ENCODE data around the gene STK35.
"Not testable (repeated sequence)": the region's sequence is repeated elsewhere in the genome, so short reads cannot be mapped to it uniquely, and the experiment has no call there.

The STK35 gene

DNA sequence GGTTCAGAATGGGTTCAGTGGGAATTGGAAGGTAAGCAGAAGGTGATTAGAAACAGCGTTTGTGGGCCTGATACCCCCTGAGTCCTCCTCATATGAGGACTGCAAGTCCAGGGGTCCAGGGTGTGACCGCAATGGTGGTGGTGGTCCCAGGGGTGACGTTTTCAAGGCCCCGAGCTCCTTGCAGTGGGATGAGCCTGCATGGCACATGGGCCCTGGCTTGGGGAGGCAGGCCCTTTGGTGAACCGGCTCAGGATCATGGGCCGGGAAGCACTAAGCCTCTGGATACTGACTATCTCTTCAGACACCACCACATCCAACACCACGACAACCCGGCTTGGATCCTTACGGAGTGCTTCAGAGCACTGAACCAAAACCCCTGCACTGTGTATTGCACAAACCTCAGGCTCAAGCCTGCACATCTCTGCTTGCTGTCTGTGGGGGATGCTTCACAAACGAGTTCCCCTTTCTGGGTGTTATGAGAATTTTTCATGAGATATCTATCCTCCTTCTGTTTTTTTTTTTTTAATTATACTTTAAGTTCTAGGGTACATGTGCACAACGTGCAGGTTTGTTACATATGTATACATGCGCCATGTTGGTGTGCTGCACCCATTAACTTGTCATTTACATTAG, 67.9 kb downstream of the STK35 start:
- DNase-seq: no peak
- H3K79me2 ChIP-seq (ENCODE audit: insufficient read depth, low read length): no peaks in the 10 kb centered on the region
- TF ChIP-seq CTCF (IDR thresholded peaks at IDR 0.05; ENCODE audit: borderline replicate concordance, extremely low read depth, low read length, poor library complexity, severe bottlenecking) (no peak), EZH2 (IDR thresholded peaks at IDR 0.05; ENCODE audit: borderline replicate concordance, low read depth, low read length, severe bottlenecking) (no peak)

GRCh38 chr20:2170404-2170803, 68.8 kb downstream of the STK35 start:
- TF ChIP-seq EZH2 (IDR thresholded peaks at IDR 0.05; ENCODE audit: borderline replicate concordance, low read depth, low read length, severe bottlenecking) (no peak), CTCF (IDR thresholded peaks at IDR 0.05; ENCODE audit: borderline replicate concordance, extremely low read depth, low read length, poor library complexity, severe bottlenecking) (no peak)
- H3K79me2 ChIP-seq (ENCODE audit: insufficient read depth, low read length): no peaks in the 10 kb centered on the region
- no peak overlapping the region for H3K27ac ChIP-seq (ENCODE audit: low read length)
- ATAC-seq (ENCODE audit: insufficient read depth, low read depth): no peak
- H3K36me3 ChIP-seq (ENCODE audit: insufficient read depth, low read length): no peaks in the 10 kb centered on the region
- no peaks in the 10 kb centered on the region for H3K27me3 ChIP-seq (ENCODE audit: insufficient read depth, low read length, poor library complexity)
- peaks cover 3% of the 10 kb centered on the region; the same call in 1 of the 2 replicates for H3K4me1 ChIP-seq (ENCODE audit: insufficient read depth, low read length)
- DNase-seq: no peak
- no peak overlapping the region for H3K9ac ChIP-seq (ENCODE audit: low read depth, low read length)
- H3K9me3 ChIP-seq (ENCODE audit: insufficient read depth, low read length, severe bottlenecking): no peaks in the 10 kb centered on the region
- no peak overlapping the region for H3K4me2 ChIP-seq (ENCODE audit: insufficient read depth, low read length)
- no peak overlapping the region for H3K4me3 ChIP-seq (ENCODE audit: low read depth in 1 of 2, low read length in 2 of 2)
- H2AFZ ChIP-seq (ENCODE audit: low read depth, low read length): no peak overlapping the region
- peaks cover 19% of the 10 kb centered on the region for H4K20me1 ChIP-seq (ENCODE audit: insufficient read depth, low read length)

More for the DNA sequence above, 67.9 kb downstream of the STK35 start:
- Histone ChIP-seq H3K4me2 (ENCODE audit: insufficient read depth, low read length) (no peak overlapping the region), H3K27ac (ENCODE audit: low read length) (no peak overlapping the region), H3K27me3 (ENCODE audit: insufficient read depth, low read length, poor library complexity) (no peaks in the 10 kb centered on the region), H2AFZ (ENCODE audit: low read depth, low read length) (no peak overlapping the region), H3K9me3 (ENCODE audit: insufficient read depth, low read length, severe bottlenecking) (no peaks in the 10 kb centered on the region), H4K20me1 (ENCODE audit: insufficient read depth, low read length) (peaks cover 24% of the 10 kb centered on the region), H3K4me1 (ENCODE audit: insufficient read depth, low read length) (peaks cover 3% of the 10 kb centered on the region; the same call in 1 of the 2 replicates), H3K4me3 (ENCODE audit: low read depth in 1 of 2, low read length in 2 of 2) (no peak overlapping the region), H3K36me3 (ENCODE audit: insufficient read depth, low read length) (no peaks in the 10 kb centered on the region), H3K9ac (ENCODE audit: low read depth, low read length) (no peak overlapping the region)
- ATAC-seq (ENCODE audit: insufficient read depth, low read depth): no peak

DNA sequence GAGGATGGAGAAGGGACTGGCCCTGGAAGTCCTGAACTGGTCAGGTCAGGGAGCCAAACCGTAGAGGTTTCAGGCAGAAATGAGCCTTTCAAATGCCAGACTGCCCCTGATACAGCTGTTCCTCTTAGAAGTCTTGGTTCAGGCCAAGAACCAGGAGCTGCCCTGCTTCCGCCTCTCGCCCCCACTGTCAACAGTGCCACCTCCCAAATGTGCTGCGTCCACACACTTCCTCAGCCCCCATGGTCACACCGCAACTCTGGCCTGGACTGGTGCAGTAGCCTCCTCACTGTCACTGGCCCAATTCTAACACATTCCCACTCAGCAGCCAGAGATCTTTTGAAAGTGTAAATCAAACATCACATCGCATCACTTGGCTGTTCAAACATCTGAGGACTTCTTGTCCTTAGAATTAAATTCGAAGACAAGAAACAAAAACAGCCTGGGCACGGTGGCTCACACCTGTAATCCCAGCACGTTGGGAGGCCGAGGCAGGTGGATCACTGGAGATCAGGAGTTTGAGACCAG, 69.7 kb downstream of the STK35 start:
- ATAC-seq (ENCODE audit: insufficient read depth, low read depth) (no peak), DNase-seq (no peak)
- Histone ChIP-seq H3K4me1 (ENCODE audit: insufficient read depth, low read length) (peaks cover 3% of the 10 kb centered on the region; the same call in 1 of the 2 replicates), H3K79me2 (ENCODE audit: insufficient read depth, low read length) (no peaks in the 10 kb centered on the region), H3K4me2 (ENCODE audit: insufficient read depth, low read length) (no peak overlapping the region), H3K4me3 (ENCODE audit: low read depth in 1 of 2, low read length in 2 of 2) (no peak overlapping the region), H3K27ac (ENCODE audit: low read length) (no peak overlapping the region), H3K9me3 (ENCODE audit: insufficient read depth, low read length, severe bottlenecking) (no peaks in the 10 kb centered on the region), H3K36me3 (ENCODE audit: insufficient read depth, low read length) (no peaks in the 10 kb centered on the region), H4K20me1 (ENCODE audit: insufficient read depth, low read length) (peaks cover 19% of the 10 kb centered on the region), H2AFZ (ENCODE audit: low read depth, low read length) (no peak overlapping the region), H3K27me3 (ENCODE audit: insufficient read depth, low read length, poor library complexity) (no peaks in the 10 kb centered on the region), H3K9ac (ENCODE audit: low read depth, low read length) (no peak overlapping the region)
- TF ChIP-seq EZH2 (IDR thresholded peaks at IDR 0.05; ENCODE audit: borderline replicate concordance, low read depth, low read length, severe bottlenecking): no peak
- no peak for TF ChIP-seq CTCF (IDR thresholded peaks at IDR 0.05; ENCODE audit: borderline replicate concordance, extremely low read depth, low read length, poor library complexity, severe bottlenecking)

DNA sequence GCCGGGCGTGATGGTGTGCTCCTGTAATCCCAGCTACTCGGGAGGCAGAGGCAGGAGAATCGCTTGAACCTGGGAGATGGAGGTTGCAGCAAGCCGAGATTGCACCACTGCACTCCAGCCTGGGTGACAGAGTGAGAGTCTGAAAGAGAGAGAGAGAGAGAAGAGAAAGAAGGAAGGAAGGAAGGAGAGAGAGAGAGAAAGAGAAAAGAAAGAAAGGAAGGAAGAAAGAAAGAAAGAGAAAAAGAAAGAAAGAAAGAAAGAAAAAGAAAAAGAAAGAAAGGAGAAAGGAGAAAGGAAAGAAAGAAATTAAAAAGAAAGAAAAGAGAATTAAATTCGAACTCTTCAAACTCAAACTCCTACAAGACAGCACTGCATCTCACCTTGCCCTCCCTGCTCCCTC, 70.2 kb downstream of the STK35 start:
- peaks cover 19% of the 10 kb centered on the region for H4K20me1 ChIP-seq (ENCODE audit: insufficient read depth, low read length)
- not testable (repeated sequence) for H3K27ac ChIP-seq (ENCODE audit: low read length); H3K9ac ChIP-seq (ENCODE audit: low read depth, low read length); H3K36me3 ChIP-seq (ENCODE audit: insufficient read depth, low read length); H3K79me2 ChIP-seq (ENCODE audit: insufficient read depth, low read length); ATAC-seq (ENCODE audit: insufficient read depth, low read depth); H3K9me3 ChIP-seq (ENCODE audit: insufficient read depth, low read length, severe bottlenecking); H2AFZ ChIP-seq (ENCODE audit: low read depth, low read length); DNase-seq; H3K4me1 ChIP-seq (ENCODE audit: insufficient read depth, low read length); H3K4me3 ChIP-seq (ENCODE audit: low read depth in 1 of 2, low read length in 2 of 2); H3K27me3 ChIP-seq (ENCODE audit: insufficient read depth, low read length, poor library complexity); H3K4me2 ChIP-seq (ENCODE audit: insufficient read depth, low read length)
